ENCODE data around the gene PPP6R2.
A peak's percentile ranks its signal among the peaks of the same experiment; 100 is the strongest.

Gene PPP6R2, protein sequence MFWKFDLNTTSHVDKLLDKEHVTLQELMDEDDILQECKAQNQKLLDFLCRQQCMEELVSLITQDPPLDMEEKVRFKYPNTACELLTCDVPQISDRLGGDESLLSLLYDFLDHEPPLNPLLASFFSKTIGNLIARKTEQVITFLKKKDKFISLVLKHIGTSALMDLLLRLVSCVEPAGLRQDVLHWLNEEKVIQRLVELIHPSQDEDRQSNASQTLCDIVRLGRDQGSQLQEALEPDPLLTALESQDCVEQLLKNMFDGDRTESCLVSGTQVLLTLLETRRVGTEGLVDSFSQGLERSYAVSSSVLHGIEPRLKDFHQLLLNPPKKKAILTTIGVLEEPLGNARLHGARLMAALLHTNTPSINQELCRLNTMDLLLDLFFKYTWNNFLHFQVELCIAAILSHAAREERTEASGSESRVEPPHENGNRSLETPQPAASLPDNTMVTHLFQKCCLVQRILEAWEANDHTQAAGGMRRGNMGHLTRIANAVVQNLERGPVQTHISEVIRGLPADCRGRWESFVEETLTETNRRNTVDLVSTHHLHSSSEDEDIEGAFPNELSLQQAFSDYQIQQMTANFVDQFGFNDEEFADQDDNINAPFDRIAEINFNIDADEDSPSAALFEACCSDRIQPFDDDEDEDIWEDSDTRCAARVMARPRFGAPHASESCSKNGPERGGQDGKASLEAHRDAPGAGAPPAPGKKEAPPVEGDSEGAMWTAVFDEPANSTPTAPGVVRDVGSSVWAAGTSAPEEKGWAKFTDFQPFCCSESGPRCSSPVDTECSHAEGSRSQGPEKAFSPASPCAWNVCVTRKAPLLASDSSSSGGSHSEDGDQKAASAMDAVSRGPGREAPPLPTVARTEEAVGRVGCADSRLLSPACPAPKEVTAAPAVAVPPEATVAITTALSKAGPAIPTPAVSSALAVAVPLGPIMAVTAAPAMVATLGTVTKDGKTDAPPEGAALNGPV

DNA sequence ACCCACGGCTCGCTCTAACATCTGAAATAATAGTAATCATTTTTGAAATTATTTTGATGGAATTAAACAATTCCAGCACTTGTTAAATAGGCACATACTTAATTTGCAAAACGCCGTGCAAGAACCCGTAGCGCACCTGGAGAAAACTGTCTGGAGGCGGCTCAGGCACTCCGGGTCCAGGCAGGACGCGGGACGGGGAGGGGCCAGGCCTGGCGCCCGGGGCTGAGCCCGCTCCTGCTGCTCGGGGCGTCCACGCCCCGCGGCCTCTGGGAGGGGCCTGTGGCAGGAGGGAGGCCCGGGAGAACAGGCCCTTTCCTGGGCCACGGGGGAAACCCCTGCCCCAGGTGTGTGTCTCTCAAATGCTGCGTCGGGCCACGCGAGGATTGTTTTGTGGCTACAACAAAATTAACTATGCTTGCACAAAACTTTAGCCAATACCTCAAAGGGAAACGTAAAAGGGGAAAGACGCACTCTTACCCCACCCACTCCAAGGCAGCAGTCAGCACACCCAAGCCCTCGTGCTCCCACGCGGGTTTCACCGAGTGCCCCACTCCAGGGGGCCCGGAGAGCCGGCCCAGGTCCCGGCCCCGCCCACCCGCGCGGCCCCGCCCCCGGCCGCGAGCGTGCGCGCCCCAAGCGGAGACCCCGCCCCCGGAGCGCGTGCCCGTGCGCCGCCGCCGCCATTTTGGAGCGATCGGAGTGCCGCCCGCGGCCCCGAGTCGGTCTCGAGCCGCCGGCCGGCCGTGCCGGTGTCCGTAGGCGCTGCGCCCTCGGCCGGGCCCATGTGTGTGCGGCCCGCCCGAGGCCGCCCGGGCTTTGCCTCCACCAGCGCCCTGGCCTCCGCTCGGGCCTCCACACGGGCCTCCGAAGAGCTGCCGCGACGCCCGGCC lies at the start of gene PPP6R2:
Gene PPP6R2, plus strand, starts transcription at position 677 of the 890 bp plus-strand sequence. CDS start 50,582 bp downstream, outside the sequence.
- DNase-seq (ENCODE audit: low read depth in 3 of 3), result peak; percentile 84 to 86 (median 85)

DNA sequence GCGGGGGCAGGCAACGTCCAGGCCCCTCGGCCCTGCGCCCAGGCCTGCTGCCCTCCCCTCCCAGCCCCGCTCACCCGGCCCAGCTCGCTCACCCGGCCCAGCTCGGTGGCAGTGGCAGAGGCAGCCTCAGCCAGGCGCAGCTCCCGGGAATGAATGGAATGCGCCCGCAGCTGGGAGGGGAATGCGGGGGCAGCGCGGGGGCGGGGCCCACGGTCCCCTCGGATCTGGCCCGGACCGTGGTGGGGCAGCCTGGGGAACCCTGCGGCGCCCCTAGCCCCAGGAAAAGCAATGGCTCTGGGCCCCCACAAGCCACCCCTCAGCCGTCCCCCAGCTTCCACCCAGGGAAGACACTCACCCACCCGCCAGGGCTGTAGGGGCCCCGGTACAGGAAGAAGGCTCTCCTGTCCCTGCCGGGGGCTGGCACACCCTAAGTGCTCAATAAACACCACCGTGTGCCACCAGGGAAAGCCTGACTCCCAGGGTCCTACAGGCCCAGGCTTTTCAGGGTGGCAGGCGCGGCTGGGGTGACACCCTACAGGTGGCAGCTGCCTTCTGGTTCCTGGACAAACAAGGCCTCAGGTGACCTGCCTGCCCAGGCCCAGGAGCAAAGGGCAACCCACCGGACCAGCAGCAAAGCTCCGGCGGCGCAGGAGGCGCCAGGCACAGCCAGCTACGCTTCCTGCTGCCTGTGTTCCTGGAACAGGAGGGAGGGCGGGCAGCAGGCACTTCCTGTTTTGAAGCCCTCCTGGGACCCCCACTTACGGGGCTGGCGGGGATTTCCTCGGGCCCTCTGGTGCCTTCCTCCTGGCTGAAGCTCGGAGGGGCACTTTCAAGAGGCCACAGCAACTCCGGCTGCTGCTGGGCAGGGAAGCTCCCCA lies 49.4 kb upstream of the PPP6R2 start:
- DNase-seq (ENCODE audit: low read depth in 3 of 3), result no peak

DNA sequence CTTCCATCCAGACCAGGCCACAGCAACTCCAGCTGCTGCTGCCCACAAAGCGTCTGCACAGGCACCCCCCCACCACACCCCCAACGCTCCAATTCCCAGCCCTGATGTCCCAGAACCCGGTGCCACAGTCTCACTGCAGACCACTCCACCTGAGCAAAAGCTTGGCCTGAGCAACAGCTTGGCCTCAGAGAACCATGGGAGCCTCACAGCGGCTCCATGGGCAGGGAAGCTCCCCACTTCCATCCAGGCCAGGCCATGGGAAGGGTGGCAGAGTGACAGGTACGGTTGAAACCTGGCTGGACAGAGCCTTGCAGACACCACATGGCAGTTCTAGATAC lies 48.8 kb upstream of the PPP6R2 start:
- DNase-seq (ENCODE audit: low read depth in 3 of 3), result no peak

DNA sequence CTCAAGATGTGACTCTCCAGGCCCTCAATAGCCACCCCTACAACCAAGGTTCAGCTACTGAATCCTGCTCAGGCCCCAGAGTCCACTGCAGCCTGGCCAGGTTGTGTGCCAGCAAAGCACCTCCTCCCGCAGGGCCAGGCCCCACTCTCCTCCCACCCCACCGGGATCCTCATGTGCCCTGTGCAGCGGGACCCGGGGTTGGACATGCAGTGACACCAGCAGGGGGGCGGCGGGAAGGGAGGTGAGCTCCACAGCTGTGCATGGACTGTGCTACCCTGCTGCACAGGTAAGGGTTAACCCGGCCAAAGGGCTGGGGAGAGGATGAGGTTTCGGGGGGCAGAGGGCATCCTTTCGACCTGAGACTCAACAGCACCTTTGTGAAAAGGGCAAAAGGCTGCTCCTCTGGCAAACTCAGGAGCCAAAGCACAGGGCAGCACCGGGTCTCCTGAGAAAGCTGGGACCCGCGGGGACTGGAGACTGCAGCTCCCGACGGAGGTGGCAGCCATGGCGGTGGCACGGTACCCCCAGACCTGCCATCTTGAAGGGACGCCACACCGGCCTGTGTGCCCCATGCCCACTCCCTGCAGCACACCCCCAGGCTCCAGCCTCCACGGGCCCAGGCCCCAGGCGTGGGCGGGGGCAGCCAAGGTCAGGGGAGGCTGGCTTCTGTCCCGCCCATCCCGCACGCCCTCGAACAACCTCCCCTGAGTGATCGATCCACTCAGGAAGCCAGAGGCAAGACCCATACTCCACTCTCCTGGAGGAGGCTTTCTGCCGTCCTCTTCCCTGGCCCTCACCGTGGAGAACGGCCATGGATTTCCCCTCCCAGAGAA lies 46.3 kb upstream of the PPP6R2 start:
- DNase-seq (ENCODE audit: low read depth in 3 of 3), result no peak

DNA sequence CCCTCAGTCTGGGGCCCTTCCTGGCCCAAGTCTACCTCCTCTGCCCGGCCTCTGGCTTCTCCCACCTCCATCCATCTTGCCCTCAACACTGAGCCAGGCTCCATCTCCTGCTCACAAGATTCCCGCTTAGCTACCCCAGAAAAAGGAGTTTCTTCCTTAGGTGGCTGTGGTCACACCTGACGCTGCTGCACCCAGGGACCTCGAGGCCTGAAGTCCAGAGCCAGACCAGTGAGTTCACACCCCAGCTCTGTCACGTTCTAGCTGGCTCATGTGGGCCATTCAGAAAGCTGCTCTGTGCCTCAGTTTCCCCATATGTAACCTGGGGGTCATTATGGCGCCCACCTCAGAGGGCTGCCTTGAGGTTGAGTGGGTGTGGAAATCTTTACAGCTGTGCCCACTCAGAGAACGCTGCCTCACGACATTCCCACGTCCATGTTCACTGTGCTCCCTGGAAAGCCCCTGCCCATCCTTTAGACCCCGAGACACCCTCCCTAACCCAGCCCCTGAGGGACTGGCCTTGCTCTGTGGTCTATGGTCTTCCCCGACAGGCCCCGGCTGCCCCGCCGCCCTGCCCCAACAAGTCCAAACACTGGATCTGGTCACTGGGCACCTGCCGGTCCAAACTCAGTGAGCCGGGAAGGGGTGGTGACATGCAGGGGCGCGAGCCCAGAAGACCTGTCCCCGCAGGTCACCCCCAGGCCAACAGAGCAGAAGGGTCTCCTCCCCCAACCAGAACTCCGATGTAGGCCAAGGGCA lies 45.4 kb upstream of the PPP6R2 start:
- no peak for DNase-seq (ENCODE audit: low read depth in 3 of 3)

DNA sequence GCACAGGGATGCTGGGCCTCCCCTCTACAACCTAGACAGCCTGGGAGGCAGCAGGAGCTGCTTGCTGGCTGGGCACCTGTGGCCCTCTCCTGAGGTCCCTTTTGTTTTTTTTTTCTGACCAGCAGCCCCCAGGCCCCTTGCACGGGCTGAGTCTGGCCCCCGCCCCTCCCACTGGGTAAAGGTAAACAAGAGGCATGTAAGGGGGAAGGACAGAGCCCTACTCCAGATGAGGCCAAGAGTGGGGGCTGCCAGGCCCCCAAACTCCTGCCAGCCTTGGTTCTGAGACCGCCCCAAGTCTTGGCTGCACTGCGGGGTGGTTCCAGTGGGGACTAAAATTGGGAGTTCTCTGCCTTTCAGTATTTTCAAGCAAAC lies 44.9 kb upstream of the PPP6R2 start:
- no peak for DNase-seq (ENCODE audit: low read depth in 3 of 3)

DNA sequence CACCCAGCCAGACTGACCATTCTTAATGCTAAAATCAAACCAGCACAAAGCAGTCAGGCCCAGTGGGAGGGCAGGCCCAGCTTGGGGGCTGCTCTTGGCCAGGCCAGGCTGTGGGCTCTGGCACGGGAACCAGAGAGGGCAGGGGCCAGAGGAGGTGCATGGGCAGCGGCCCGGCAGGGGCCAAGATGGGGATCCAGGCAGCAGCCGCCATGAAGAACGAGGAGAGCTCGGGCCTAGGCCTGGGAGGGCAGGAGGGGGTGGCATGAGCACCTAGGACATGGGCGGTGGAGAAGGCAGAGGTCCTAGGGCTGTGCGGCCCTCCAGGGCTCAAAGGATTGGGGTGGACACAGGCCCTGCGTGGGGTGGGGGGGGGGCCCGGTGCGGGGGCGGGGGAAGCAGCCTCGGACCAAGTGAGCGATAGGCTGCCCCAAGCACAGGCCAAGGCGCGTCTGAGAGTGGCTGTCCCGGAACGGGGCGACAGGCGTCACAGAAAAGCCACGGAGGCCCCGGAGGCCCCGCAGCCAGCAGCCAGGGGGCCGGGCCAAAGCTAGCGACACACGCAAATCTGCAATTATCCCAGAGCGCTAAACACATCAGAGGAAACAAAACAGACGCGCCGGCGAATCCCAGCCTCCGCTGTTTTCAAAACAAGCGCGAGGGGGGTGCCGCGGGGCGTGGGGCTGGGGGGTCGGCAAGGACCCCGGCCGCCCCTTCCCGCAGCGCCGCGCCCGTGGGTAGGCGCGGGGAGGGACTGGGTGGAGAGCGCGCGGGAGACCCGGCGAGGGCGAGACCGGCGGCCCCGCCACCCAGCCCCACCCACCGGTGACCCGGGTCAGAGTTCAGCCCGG lies 44.0 kb upstream of the PPP6R2 start:
- no peak for DNase-seq (ENCODE audit: low read depth in 3 of 3)

DNA sequence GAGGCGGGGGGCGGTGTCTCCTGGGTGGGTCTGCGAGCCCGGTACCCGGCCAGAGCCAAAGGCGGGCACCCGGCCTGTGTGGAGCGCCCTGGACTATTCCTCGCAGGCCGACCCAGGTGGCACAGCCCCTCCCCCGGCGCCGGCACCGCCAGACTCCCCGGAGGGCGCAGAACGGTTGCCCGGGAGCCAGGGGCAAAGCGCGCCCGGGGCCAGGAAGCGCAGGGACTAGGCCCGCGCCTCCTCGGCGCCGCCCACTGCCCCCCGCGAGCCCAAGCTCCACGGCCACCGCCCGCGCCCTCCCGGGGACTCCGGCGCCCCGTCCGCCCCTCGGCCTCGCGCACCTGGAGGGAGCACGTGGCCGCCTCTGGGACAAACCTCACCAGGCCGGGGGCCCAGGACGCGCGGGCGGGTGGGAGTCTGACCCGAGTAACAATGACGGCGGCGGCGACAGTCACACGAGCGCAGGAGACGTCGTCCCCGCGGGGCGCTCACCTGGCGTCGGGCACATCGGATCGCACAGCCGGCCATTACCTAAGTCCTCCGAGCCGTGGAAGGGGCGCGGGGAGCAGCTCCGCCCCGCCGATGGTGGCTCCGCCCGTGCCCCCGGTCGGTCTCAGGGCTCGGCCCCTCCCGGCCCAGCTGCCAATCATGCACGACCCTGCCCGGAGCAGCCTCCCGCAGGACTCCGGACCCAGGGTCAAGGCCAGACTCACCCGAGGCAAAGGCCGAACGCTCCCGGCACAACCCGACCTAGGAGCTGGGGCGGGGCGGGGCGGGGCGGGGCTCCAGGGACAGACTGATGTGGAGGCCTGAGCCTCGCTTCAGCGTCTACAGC lies 43.1 kb upstream of the PPP6R2 start:
- no peak for DNase-seq (ENCODE audit: low read depth in 3 of 3)

DNA sequence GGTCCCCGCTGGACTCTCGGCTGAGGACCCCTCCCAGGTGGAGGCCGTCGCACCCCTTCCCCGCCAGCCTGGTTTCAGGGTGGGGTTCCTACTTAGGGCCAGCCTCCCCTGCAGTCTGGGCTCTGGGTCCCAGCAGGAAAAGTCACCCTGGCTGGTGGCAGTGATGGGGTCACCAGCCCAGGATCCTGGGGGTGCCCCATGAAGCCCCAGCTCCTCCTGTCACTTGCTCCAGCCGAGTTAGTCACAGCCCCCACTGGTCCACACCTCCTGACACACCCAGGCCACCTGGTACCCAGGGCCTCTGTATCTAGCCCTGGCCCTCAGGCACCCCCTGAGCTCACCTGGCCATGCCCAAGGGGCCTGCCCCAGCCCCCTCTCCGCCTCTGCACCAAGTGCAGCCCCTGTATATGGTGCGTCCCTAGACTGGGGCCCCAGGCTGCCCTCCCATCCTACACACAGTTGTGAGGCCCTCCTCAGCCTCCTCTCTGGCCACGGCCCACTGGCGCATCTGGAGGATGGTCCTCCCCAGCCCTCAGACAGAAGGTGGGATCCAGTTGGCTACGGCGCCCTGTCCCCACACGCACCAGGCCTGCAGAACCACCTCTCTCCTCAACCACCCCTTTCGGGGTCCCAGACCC lies 42.4 kb upstream of the PPP6R2 start:
- DNase-seq (ENCODE audit: low read depth in 3 of 3), result no peak

DNA sequence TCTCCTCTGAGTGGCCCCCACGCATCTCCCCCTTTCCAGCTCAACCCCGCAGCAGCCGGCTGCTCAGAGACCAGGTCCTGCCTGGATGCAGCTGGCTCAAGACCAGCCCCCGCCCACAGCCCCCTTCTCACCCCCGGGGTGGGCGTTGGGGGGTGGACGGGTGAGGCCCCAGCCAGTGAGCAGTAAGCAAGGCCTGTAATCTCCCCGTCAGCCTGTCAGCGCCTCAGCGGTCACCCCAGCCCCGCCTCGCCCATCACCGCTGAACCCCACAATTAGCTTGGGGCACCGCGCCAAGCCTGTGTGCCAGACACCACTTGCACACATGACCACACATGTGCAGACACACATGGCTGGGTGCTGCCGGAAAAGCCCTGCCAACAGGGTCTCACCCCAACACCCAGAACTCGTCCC lies 41.5 kb upstream of the PPP6R2 start:
- no peak for DNase-seq (ENCODE audit: low read depth in 3 of 3)

DNA sequence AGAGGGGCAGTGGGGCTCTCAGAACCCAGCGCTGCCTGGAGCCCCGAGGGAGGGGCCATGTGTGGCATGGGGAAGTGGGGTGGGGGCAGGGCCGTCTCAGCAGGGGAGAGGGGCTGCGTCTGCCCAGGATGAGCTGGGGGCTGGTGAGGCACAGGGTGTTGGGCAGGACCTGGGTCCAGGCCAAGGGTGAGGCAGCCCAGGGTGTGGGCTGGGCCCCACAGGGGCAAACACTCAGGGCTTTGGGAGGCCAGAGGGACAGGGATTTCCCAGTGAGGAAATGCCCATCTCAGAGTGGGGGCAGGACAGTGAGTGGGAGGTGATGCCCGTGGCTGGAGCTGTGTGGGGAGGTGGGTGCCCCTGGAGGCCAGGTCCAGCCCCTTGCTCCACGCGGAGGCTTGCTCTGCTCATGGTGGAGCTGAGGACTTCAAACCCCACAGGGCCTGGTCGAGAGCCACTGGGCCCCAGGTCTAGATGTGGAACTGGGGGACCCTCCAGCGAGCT lies 41.0 kb upstream of the PPP6R2 start:
- DNase-seq (ENCODE audit: low read depth in 3 of 3), result no peak

DNA sequence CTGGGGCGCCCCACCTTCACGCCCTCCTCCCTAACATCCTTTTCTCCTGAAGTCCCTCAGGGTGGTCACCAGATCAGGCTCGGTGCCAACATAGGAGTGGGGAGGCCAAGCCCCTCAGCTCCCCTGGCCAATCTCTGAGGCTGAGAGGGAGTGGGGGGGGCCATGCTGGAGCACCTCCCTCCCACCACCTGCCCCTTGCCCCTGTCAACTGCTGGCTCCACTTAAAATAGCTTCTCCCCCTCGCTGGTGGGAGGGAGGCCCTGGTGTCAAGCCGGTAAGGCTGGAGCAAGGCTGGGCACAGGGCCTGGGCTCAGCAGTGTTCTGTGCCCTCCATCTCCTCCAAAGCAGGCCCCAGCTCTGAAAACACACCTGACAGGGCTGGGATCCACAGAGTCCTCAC lies 40.6 kb upstream of the PPP6R2 start:
- no peak for DNase-seq (ENCODE audit: low read depth in 3 of 3)

DNA sequence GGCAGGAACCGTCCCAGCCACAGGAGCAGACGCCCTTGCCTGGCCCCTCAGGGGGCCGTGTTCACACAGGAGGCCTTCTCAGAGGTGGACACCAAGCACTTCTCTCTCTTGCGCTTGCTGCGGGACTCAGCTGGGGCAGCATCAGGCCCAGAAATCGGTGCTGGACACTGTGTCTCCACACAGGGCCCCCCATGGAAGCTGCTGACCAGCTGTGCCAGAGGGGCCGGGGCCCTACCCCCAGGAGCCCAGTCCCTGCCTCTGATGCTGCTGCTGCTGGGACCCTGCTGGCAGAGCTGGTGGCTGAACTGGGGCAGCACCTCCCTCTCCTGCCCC lies 39.6 kb upstream of the PPP6R2 start:
- no peak for DNase-seq (ENCODE audit: low read depth in 3 of 3)

DNA sequence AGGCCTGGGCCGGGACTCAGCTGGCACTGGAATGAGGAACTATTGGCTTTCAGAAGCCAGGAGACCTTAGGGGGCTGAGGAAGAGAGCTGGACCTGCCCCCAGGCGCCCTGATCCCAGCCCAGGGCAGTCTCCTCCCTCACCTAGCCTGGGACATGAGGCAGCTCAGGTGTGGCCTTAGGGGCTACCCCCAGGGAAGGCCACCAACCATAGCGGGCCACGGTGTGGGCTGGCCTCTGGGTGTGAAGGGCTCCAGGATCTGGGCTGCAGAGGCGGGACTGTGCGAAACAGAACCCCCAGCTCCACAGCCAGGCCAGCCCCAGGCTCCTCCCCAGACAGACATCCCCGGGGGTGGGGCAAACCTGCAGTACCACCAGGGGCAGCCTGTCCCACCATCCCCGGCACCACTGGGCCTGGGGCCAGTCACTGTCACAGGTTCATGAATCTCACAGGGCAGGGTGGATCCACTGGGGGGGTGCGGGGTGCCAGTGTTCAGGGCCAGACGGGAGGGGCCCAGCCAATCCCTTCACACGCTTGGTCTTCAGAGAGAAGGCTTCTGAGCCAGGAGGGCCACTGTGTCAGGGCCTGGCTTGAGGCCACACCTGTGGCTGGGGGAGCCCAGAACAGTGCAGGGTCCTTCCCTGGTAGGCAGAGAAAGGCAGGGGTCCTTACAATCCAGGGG lies 39.1 kb upstream of the PPP6R2 start:
- no peak for DNase-seq (ENCODE audit: low read depth in 3 of 3)

DNA sequence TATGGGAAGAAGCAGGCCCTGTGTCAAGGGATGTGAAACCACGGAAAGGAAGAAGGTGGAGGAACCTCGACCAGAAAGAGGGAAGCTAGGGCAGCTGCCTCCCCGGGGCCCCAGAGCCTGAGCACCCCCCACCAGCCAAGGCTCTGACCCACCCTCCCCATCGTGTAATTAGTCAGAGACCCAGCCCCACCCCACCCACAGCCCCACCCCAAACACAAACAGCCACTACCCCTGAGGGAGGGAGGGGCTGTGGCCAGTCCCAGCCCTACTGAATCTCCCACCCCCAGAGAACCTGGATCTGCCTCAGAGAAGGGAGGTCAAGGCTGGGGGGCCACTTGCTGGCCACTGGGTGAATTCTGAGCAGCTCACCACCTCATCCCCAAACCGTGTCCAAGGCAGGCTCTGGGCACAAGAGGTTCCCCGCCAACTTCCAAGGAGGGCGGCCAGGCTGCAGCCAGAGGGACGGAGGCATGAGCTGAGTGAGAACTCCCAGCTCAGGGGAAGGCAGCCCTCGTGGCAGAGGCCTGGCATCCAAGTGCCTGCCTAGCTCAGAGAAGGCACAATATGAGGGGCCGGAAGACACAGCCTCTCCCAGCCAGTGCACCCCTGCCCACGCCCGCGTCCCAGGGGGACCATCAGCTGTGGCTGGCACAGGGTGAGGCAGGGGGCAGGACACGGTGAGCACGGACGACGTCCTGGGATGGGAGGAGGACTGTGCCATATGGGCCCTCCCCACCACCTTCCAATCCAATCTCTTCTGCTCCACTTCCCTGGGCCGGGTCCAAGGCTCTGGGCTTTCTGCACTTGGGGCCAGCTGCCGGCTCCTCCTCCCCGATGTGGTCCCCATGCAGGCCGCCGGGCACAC lies 38.4 kb upstream of the PPP6R2 start:
- no peak for DNase-seq (ENCODE audit: low read depth in 3 of 3)
